GM21825 (cell line): ENCODE results near the gene KCNN4.

Experiments used
- ATAC-seq: cut with Tn5 transposase; IDR thresholded peaks from one replicate; pipeline ENCODE4 v1.9.1; 2021; ENCODE audit warnings: mild to moderate bottlenecking, moderate library complexity; ENCODE audit not compliant: unreplicated experiment

KCNN4 gene

DNA sequence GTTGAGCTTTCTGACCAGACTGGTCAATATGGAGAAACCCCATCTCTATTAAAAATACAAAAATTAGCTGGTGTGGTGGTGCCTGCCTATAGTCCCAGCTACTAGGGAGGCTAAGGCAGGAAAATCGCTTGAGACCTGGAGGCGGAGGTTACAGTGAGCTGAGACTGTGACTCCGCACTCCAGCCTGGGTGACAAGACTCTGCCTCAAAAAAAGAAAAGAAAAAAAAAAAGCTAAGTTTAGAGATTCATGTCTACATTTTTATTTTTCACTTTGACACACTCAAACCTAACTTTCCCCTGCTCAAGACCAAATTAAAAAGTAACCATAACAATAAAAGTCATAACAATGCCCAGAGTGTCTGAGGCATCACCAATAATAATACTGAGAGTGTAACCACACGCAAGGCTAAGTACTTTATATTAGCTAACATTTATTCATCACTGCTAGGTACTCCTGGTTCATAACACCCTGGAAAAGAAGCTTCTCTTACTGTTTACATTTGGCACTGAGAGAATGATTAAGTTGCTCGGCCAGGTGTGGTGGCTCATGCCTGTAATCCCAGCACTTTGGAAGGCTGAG, 59.2 kb downstream of the KCNN4 start:
- no peak for ATAC-seq

DNA sequence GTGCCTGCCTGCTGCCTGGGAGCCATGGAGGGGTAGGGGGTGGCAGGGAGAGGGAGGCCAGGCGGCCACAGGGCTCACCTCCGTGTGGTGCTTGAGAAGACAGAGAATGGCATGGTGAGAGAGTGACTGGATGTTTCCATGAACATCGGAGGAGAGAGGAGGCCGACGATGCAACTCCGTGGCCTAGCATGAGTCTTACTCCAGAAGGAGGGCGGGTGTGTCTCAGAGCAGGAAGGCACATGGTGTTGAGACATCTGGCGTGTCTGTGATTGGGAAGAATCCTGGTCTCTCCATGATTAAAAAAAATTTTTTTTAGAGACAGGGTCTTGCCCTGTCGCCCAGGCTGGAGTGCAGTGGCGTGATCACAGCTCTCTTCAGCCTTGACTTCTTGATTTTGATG, 59.8 kb downstream of the KCNN4 start:
- ATAC-seq = no peak

DNA sequence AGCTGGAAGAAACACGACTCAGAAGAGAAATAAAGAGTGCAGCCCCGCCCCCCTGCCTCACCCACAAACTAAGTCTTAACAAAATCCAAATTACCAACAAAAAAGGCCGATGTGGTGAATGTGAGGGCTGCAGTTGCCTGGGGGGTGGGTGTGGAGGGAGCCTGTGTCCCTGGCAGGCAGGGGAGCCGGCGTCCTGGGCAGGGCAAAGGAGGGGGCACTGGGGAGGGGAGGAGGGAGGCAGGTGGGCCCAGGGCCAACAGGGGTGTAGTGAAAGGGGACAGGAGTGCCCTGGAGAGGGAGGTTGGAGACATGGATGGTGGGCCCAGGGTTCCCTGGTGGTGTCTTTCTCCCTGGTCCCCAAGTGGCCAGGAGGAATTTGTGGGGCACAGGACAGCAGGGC, 60.9 kb downstream of the KCNN4 start:
- ATAC-seq = no peak

DNA sequence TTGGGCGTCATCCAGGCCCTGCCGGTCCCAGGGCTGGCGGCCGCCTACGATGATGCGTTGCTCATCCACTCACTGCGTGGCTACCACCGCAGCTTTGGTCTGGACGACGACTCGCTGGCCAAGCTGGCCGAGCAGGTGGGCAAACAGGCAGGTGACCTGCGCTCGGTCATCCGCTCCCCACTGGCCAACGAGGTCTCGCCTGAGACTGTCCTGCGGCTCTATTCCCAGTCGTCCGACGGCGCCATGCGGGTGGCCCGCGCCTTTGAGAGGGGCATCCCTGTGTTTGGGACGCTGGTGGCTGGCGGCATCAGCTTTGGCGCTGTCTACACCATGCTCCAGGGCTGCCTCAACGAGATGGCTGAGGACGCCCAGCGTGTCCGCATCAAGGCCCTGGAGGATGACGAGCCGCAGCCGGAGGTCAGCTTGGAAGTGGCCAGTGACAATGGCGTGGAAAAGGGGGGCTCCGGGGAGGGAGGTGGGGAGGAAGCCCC, 61.4 kb downstream of the KCNN4 start:
- ATAC-seq = no peak

DNA sequence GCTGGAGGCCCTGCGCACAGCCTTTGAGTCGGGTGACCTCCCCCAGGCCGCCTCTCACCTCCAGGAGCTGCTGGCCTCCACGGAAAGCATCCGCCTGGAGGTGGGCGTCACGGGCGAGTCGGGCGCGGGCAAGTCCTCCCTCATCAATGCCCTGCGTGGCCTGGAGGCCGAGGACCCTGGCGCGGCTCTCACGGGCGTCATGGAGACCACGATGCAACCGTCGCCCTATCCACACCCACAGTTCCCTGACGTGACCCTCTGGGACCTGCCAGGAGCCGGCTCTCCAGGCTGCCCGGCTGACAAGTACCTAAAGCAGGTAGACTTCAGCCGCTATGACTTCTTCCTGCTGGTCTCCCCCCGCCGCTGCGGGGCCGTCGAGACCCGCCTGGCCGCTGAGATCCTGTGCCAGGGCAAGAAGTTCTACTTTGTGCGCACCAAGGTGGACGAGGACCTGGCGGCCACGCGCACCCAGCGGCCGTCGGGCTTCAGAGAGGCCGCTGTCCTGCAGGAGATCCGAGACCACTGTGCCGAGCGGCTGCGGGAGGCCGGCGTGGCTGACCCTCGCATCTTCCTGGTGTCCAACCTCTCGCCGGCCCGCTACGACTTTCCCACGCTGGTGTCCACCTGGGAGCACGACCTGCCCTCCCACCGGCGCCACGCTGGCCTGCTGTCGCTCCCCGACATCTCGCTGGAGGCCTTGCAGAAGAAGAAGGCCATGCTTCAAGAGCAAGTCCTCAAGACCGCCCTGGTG, 62.0 kb downstream of the KCNN4 start:
- ATAC-seq = no peak
